Calu3 (cell line): ENCODE results near the gene ADSS1. TPM values are rescaled to one million over a fixed set of nuclear protein-coding genes. Genes with fewer than 3 reads are reported as not detected.

Experiments
- BruUV-seq: library from RNA; stranded (reverse); fragments of 400-500 nt; replicated peaks from 2 replicates; lab custom pipeline; 2021; lab: Mats Ljungman, UMichigan
- CTCF ChIA-PET: fragments of 300-600 bp; sonication (Branson Sonifier 250); formaldehyde crosslinking; loops from one replicate; lab custom pipeline; 2022; ENCODE audit warnings: antibody characterized with exemption; lab: Charles Lee
- DNase-seq: peaks from one replicate; pipeline ENCODE4 v3.0.0; 2022
- H3K27ac Mint-ChIP-seq: one replicate; pipeline ENCODE4 v1.8.0; 2022; ENCODE audit warnings: mixed read lengths; ENCODE audit not compliant: unreplicated experiment
- H3K27me3 Mint-ChIP-seq: one replicate; pipeline ENCODE4 v1.8.0; 2022; ENCODE audit warnings: mixed read lengths; ENCODE audit not compliant: unreplicated experiment
- H3K36me3 Mint-ChIP-seq: one replicate; pipeline ENCODE4 v1.8.0; 2022; ENCODE audit warnings: mild to moderate bottlenecking, moderate library complexity, mixed read lengths; ENCODE audit not compliant: insufficient read depth, unreplicated experiment
- H3K4me1 Mint-ChIP-seq: one replicate; pipeline ENCODE4 v1.8.0; 2022; ENCODE audit warnings: mild to moderate bottlenecking, low read depth, mixed read lengths; ENCODE audit not compliant: unreplicated experiment
- H3K4me3 Mint-ChIP-seq: one replicate; pipeline ENCODE4 v1.8.0; 2022; ENCODE audit warnings: mild to moderate bottlenecking, low read depth, moderate library complexity, mixed read lengths; ENCODE audit not compliant: unreplicated experiment
- H3K9me3 Mint-ChIP-seq: one replicate; pipeline ENCODE4 v1.8.0; 2022; ENCODE audit warnings: low read depth, mixed read lengths; ENCODE audit not compliant: unreplicated experiment
- CTCF ChIP-seq: fragments of 200-600 bp; IDR thresholded peaks from one replicate; pipeline ENCODE4 v1.8.0; 2022; ENCODE audit warnings: antibody characterized with exemption; ENCODE audit not compliant: unreplicated experiment
- intact Hi-C: fragments of 100-400 bp; cut with micrococcal nuclease; formaldehyde crosslinking; loops from one replicate; pipeline ENCODE4 v1.10.0; 2022; ENCODE audit not compliant: unreplicated experiment
- total RNA-seq: library from RNA; stranded (reverse); gene quantifications from 2 replicates; pipeline ENCODE4 v1.2.3, GENCODE V29; 2022

Gene ADSS1
- total RNA-seq, 1 experiment from 2014 or later: 8.6 TPM

DNA sequence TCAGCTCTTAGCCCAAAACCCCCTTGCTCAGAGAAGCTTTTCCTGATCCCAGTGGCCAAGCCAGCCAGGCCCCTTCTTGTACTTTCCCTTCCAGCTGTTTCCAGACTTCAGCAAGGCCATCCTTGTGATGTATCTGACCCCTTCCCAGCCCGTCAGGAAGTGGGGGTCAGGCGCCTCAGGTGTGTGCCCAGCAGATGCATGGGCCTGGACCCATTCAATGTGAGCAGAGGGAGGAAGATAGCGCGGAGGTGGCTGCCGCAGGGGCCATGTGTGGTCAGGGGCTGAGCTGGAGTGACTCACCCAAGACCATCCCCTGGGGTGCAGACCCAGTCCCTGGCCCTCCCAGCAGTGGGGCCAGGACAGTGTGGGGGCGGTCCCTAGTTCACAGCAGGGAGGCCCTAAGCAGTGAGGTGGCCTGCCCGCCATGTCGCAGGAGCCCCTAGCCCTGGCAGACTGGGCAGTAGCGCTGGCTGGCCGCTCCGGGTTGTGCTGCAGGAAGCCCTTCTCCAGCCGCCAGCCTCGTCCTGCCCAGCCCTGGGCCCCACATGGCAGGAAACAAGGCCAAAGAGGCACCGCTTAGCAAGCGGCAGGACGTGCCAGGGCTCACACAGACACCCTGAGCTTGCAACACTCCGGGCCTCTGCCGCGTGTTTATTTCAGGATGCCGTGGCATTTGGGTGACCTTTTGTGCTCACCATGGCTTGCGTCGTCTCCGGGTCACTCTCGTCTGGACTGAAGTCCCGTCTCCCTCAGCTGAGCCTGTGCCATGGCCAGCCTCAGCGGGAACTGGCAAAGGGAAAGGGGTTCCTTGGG, 12.0 kb downstream of the ADSS1 start:
- no TSS peak for BruUV-seq
- TF ChIP-seq CTCF: no peak
- CTCF ChIA-PET: interaction anchor here (0.6 kb wide), 1 partner anchor 85 kb away, joined by 3 read pairs; no protein-coding TSS in a partner anchor

DNA sequence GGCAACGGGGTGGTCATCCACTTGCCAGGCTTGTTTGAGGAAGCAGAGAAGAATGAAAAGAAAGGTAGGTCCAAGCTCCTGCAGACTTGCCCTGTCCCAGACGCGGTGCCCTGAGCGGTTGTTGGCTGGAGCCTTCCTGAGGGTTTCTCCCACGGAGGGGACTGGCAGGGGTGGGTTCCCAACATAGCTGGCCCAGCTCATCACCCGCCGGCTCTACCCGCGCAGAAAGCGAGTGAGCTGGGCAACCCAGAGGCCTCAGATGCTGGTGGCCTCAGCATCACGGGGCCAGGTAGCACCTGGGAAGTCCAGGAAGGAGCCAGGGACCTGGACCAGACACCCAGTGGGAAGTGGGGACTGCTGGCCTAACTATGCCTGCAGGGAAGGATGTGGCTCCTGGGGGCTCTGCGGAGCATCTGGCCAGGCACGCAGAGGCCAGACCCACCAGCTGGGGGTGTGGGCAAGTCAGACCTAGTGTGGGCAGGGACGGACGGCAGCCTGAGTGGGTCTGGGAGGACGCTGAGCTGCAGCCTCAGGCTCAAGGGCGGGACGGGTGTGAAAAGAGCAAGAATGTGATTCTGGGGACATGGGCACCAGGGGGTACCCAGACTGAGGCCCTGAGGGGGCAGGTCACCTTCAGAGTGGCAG, 14.5 kb downstream of the ADSS1 start:
- DNase-seq: no peak
- Mint-ChIP-seq H3K36me3 (no peaks in the 10 kb centered on the region), H3K4me3 (no peak overlapping the region), H3K9me3 (no peaks in the 10 kb centered on the region), H3K27me3 (no peaks in the 10 kb centered on the region), H3K27ac (no peak overlapping the region), H3K4me1 (no peaks in the 10 kb centered on the region)
- BruUV-seq: no TSS peak
- CTCF ChIA-PET: no interaction called here
- TF ChIP-seq CTCF: no peak
- intact Hi-C loops: no loop called here

More for the DNA sequence above, 12.0 kb downstream of the ADSS1 start:
- Mint-ChIP-seq H3K4me1 (no peaks in the 10 kb centered on the region), H3K9me3 (no peaks in the 10 kb centered on the region), H3K36me3 (peaks cover 5% of the 10 kb centered on the region), H3K27me3 (no peaks in the 10 kb centered on the region), H3K27ac (no peak overlapping the region), H3K4me3 (no peak overlapping the region)
- intact Hi-C loops: no loop called here
- DNase-seq: no peak

DNA sequence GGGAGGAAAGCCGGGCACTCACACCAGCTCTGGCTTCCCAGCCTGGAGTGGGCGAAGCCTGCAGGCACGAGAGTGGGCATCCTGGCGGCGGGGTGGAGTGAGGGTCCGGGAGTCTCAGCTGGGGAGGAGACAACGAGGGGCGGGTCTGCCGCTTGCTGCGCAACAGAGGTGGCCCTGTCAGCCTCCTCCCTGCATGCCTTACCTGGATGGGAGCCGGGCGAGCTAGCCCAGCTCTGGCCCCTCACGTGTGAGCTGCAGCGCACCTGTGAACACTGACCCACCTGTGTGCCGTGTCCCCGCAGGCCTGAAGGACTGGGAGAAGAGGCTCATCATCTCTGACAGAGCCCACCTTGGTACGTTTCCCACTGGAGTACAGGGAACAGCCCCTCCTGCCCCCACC, 15.0 kb downstream of the ADSS1 start:
- Mint-ChIP-seq H3K36me3 (no peaks in the 10 kb centered on the region), H3K27me3 (no peaks in the 10 kb centered on the region), H3K9me3 (no peaks in the 10 kb centered on the region), H3K4me1 (no peaks in the 10 kb centered on the region), H3K4me3 (no peak overlapping the region), H3K27ac (no peak overlapping the region)
- no peak for DNase-seq
- intact Hi-C loops: no loop called here
- CTCF ChIA-PET: no interaction called here
- TF ChIP-seq CTCF: no peak
- no TSS peak for BruUV-seq

GRCh38 chr14:104739546-104740516, 15.8 kb downstream of the ADSS1 start:
- intact Hi-C loops: no loop called here
- Mint-ChIP-seq H3K27me3 (no peaks in the 10 kb centered on the region), H3K4me1 (no peaks in the 10 kb centered on the region), H3K27ac (no peak overlapping the region), H3K36me3 (no peaks in the 10 kb centered on the region), H3K4me3 (no peak overlapping the region), H3K9me3 (no peaks in the 10 kb centered on the region)
- no TSS peak for BruUV-seq
- no peak for DNase-seq
- TF ChIP-seq CTCF: no peak
- CTCF ChIA-PET: no interaction called here
